BE2C (cell line): ENCODE data around the gene NEGR1.

Experiments used
- DNase-seq: peaks from one replicate; pipeline ENCODE4 v3.0.0-alpha.2; 2020
- H3K27me3 ChIP-seq: fragments of 250-450 bp; sonication (Bioruptor Pico); 2 replicates; pipeline ENCODE4 v1.5.1; 2020; ENCODE audit warnings: mild to moderate bottlenecking
- H3K36me3 ChIP-seq: fragments of 250-450 bp; sonication (Bioruptor Pico); 2 replicates; pipeline ENCODE4 v1.5.1; 2020; ENCODE audit warnings: mild to moderate bottlenecking
- H3K4me1 ChIP-seq: fragments of 250-450 bp; sonication (Bioruptor Pico); 2 replicates; pipeline ENCODE4 v1.5.1; 2020
- H3K4me3 ChIP-seq: 2 replicates; pipeline ENCODE4 v1.5.1; 2011; ENCODE audit warnings: low read depth, low read length
- H3K9me3 ChIP-seq: fragments of 250-450 bp; sonication (Bioruptor Pico); 2 replicates; pipeline ENCODE4 v1.5.1; 2020
- CTCF ChIP-seq: IDR thresholded peaks from 2 replicates; pipeline ENCODE4 v1.5.1; 2012; ENCODE audit warnings: mild to moderate bottlenecking, low read depth, low read length

The NEGR1 gene

DNA sequence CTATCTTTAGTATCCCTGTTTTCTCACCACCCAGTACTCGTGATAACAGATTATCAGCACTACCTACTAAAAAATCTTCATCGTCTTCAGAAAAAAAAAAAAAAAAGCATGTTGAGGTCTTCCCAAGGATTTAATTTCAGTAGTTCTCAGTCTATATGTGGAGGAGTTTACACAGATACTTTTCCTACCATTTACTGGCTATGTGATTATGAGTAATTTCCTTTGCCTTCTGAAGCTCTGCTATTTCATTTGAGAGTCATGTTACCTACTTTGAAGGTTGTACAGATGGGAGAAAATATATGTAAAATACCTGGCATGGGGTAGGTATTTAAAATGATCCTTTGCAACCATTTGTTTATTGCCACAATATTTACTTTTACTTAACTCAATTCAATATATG lies 399.7 kb downstream of the NEGR1 start:
- no peak for DNase-seq
- Histone ChIP-seq H3K27me3 (no peaks in the 10 kb centered on the region), H3K4me1 (no peaks in the 10 kb centered on the region), H3K9me3 (no peaks in the 10 kb centered on the region), H3K4me3 (no peak overlapping the region), H3K36me3 (no peaks in the 10 kb centered on the region)
- TF ChIP-seq CTCF = no peak

- H3K9me3 ChIP-seq = no peaks in the 10 kb centered on the region
- TF ChIP-seq CTCF = no peak
- no peak overlapping the region for H3K4me3 ChIP-seq
- no peak for DNase-seq
- H3K27me3 ChIP-seq = no peaks in the 10 kb centered on the region
- no peaks in the 10 kb centered on the region for H3K36me3 ChIP-seq
- no peaks in the 10 kb centered on the region for H3K4me1 ChIP-seq
Measured at GRCh38 chr1:71882226-71882625, 400.1 kb downstream of the NEGR1 start.

GRCh38 chr1:71881611-71882010 lies 400.7 kb downstream of the NEGR1 start:
- H3K4me3 ChIP-seq = no peak overlapping the region
- no peaks in the 10 kb centered on the region for H3K9me3 ChIP-seq
- H3K36me3 ChIP-seq = no peaks in the 10 kb centered on the region
- no peak for TF ChIP-seq CTCF
- no peaks in the 10 kb centered on the region for H3K27me3 ChIP-seq
- no peak for DNase-seq
- no peaks in the 10 kb centered on the region for H3K4me1 ChIP-seq

DNA sequence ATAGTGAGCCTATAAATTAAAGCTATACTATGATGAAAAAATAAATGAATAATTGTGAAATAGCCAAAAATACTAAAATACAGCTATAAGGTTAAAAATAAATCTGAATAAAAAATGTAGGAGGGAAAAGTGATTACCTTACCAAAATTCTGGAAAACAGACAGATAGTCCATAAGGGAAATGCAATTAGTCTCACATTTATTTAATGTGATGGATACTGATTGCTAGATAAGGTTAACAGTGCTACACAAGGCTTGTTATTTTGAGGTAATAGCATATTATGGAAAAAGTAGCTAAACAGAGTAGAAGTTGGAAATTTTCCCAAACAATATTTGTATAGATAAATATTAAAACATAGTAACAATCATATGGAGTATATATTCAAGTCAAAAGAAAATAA lies 413.0 kb downstream of the NEGR1 start:
- no peak overlapping the region for H3K4me3 ChIP-seq
- H3K36me3 ChIP-seq = no peaks in the 10 kb centered on the region
- TF ChIP-seq CTCF = no peak
- H3K27me3 ChIP-seq = no peaks in the 10 kb centered on the region
- H3K4me1 ChIP-seq = no peaks in the 10 kb centered on the region
- no peaks in the 10 kb centered on the region for H3K9me3 ChIP-seq
- DNase-seq = no peak

GRCh38 chr1:71862756-71863155 lies 419.6 kb downstream of the NEGR1 start:
- Histone ChIP-seq H3K36me3 (no peaks in the 10 kb centered on the region), H3K27me3 (no peaks in the 10 kb centered on the region), H3K4me1 (no peaks in the 10 kb centered on the region), H3K9me3 (no peaks in the 10 kb centered on the region), H3K4me3 (no peak overlapping the region)
- DNase-seq = no peak
- no peak for TF ChIP-seq CTCF

DNA sequence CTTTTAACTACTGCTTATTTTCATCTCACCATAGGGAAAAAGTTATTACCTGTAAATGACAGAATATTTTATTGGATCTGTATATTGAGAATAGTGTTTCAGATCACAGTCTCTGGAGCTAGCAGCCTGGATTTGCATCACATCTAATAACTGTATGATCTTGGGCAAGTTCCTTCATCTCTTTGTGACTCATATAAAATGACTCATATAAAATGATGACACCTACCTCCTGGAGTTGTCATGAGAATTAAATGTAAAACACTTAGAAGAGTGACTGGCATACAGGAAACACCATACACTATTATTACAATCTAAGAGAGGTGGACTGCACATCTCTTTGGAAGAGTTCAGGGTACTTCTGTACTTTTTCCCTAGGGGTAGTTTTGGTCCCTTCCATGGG lies 421.3 kb downstream of the NEGR1 start:
- Histone ChIP-seq H3K36me3 (no peaks in the 10 kb centered on the region), H3K9me3 (no peaks in the 10 kb centered on the region), H3K4me1 (no peaks in the 10 kb centered on the region), H3K27me3 (no peaks in the 10 kb centered on the region), H3K4me3 (no peak overlapping the region)
- DNase-seq = no peak
- TF ChIP-seq CTCF = no peak
